Breast epithelium (tissue), 3 donors: ENCODE results near the gene REEP6.

Source experiments
- POLR2A ChIP-seq: fragments of 450-650 bp; IDR thresholded peaks from one replicate; pipeline ENCODE4 v1.6.1; 2016; ENCODE audit warnings: antibody characterized with exemption, mild to moderate bottlenecking, moderate library complexity
- TF ChIP-seq, protein P1 (sequence below), 3 donors: fragments of 450-650 bp; IDR thresholded peaks; one replicate each; pipeline ENCODE4 v1.5.1; 2016 to 2017; ENCODE audit warnings: antibody characterized with exemption in 3 of 3, mild to moderate bottlenecking in 3 of 3, moderate library complexity in 3 of 3

DNA sequence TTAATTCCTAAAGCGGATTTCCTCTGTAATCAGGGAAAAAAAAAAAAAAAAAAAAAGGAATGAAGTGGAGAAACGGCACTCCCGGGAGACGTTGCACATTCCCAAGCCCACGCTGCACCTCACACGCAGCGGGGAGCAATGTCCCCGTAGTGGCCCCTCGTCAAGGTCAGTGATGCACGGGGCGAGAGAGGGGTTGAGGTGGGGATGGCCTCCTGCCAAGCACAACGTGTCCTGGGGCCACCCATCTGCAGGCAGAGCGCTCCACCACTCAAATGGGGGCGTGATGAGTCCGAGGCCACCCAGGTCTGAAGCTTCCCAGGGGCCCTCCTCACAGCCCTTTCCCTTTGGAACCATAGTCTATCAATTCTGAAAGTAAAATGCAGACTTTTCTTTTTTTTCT is 48.0 kb downstream of the REEP6 start:
- TF ChIP-seq, protein P1, sequence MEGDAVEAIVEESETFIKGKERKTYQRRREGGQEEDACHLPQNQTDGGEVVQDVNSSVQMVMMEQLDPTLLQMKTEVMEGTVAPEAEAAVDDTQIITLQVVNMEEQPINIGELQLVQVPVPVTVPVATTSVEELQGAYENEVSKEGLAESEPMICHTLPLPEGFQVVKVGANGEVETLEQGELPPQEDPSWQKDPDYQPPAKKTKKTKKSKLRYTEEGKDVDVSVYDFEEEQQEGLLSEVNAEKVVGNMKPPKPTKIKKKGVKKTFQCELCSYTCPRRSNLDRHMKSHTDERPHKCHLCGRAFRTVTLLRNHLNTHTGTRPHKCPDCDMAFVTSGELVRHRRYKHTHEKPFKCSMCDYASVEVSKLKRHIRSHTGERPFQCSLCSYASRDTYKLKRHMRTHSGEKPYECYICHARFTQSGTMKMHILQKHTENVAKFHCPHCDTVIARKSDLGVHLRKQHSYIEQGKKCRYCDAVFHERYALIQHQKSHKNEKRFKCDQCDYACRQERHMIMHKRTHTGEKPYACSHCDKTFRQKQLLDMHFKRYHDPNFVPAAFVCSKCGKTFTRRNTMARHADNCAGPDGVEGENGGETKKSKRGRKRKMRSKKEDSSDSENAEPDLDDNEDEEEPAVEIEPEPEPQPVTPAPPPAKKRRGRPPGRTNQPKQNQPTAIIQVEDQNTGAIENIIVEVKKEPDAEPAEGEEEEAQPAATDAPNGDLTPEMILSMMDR (IDR thresholded peaks at IDR 0.05), result no peak
- no peak for TF ChIP-seq POLR2A
